ENCODE results near the gene CDS2. TPM values are rescaled to one million over a fixed set of nuclear protein-coding genes. Genes with fewer than 3 reads are reported as not detected.

The CDS2 gene
- total RNA-seq, 2 experiments from 2014 or later: 46.5 to 47.4 TPM

- Mint-ChIP-seq H3K9me3 (no peaks in the 10 kb centered on the region), H3K27ac (no peak overlapping the region), H3K36me3 (peaks cover 7% of the 10 kb centered on the region), H3K4me3 (no peak overlapping the region), H3K4me1 (ENCODE audit: low read depth) (peaks cover 2% of the 10 kb centered on the region), H3K27me3 (no peaks in the 10 kb centered on the region)
- ChIA-PET CTCF (interaction anchor here (1.1 to 5.5 kb wide), 5 partner anchors 10 to 244 kb away, joined by 3 to 68 read pairs (median 8); no protein-coding TSS in a partner anchor), POLR2A (no interaction called here)
- intact Hi-C loops (cut with micrococcal nuclease): no loop called here
- no peak for DNase-seq
Measured at GRCh38 chr20:5203380-5203779, 76.6 kb downstream of the CDS2 start.

GRCh38 chr20:5205348-5206210 is 78.8 kb downstream of the CDS2 start:
- Mint-ChIP-seq H3K27me3 (no peaks in the 10 kb centered on the region), H3K9me3 (no peaks in the 10 kb centered on the region), H3K4me3 (no peak overlapping the region), H3K36me3 (no peaks in the 10 kb centered on the region), H3K4me1 (ENCODE audit: low read depth) (peaks cover 2% of the 10 kb centered on the region), H3K27ac (no peak overlapping the region)
- intact Hi-C loops (cut with micrococcal nuclease): loop anchor here (1.0 to 2.0 kb wide), 2 partner anchors 17 to 243 kb away; no protein-coding TSS in a partner anchor
- ChIA-PET CTCF (interaction anchor here (0.6 to 5.5 kb wide), 25 partner anchors 10 to 245 kb away, joined by 3 to 68 read pairs (median 4); partner anchors contain the start of genes CDS2 and PCNA), POLR2A (no interaction called here)
- DNase-seq: peak; percentile 79

GRCh38 chr20:5207138-5207537 is 80.3 kb downstream of the CDS2 start:
- CTCF ChIA-PET: interaction anchor here (1.3 to 5.5 kb wide), 3 partner anchors 15 to 81 kb away, joined by 7 to 68 read pairs (median 9); partner anchors contain the start of gene CDS2
- Mint-ChIP-seq H3K4me1 (ENCODE audit: low read depth) (peaks cover 2% of the 10 kb centered on the region), H3K9me3 (no peaks in the 10 kb centered on the region), H3K27me3 (no peaks in the 10 kb centered on the region), H3K4me3 (no peak overlapping the region), H3K36me3 (no peaks in the 10 kb centered on the region), H3K27ac (no peak overlapping the region)
- intact Hi-C loops (cut with micrococcal nuclease): no loop called here
- no peak for DNase-seq
- POLR2A ChIA-PET: no interaction called here

GRCh38 chr20:5211803-5212714 is 85.3 kb downstream of the CDS2 start:
- H3K4me3 Mint-ChIP-seq: no peak overlapping the region
- H3K36me3 Mint-ChIP-seq: no peaks in the 10 kb centered on the region
- H3K27ac Mint-ChIP-seq: no peak overlapping the region
- H3K27me3 Mint-ChIP-seq: no peaks in the 10 kb centered on the region
- H3K4me1 Mint-ChIP-seq (ENCODE audit: low read depth): no peaks in the 10 kb centered on the region
- POLR2A ChIA-PET: no interaction called here
- CTCF ChIA-PET: interaction anchor here (0.7 to 5.3 kb wide), 5 partner anchors 11 to 85 kb away, joined by 3 to 32 read pairs (median 3); partner anchors contain the start of gene CDS2
- intact Hi-C loops (cut with micrococcal nuclease): no loop called here
- H3K9me3 Mint-ChIP-seq: no peaks in the 10 kb centered on the region
- DNase-seq: no peak

- DNase-seq: no peak
- intact Hi-C loops (cut with micrococcal nuclease): no loop called here
- Mint-ChIP-seq H3K27ac (no peak overlapping the region), H3K27me3 (no peaks in the 10 kb centered on the region), H3K4me1 (ENCODE audit: low read depth) (no peaks in the 10 kb centered on the region), H3K36me3 (no peaks in the 10 kb centered on the region), H3K4me3 (no peak overlapping the region), H3K9me3 (no peaks in the 10 kb centered on the region)
- ChIA-PET CTCF (interaction anchor here (0.7 to 5.3 kb wide), 4 partner anchors 10 to 86 kb away, joined by 3 to 32 read pairs (median 4); partner anchors contain the start of gene CDS2), POLR2A (no interaction called here)
Measured at GRCh38 chr20:5212907-5213487, 86.2 kb downstream of the CDS2 start.

GRCh38 chr20:5214826-5215225 is 88.0 kb downstream of the CDS2 start:
- Mint-ChIP-seq H3K27me3 (no peaks in the 10 kb centered on the region), H3K27ac (no peak overlapping the region), H3K4me1 (ENCODE audit: low read depth) (no peaks in the 10 kb centered on the region), H3K36me3 (no peaks in the 10 kb centered on the region), H3K9me3 (no peaks in the 10 kb centered on the region), H3K4me3 (no peak overlapping the region)
- DNase-seq: no peak
- intact Hi-C loops (cut with micrococcal nuclease): no loop called here
- CTCF ChIA-PET: interaction anchor here (2.6 to 5.3 kb wide), 2 partner anchors 8 to 9 kb away, joined by 17 to 32 read pairs; no protein-coding TSS in a partner anchor
- POLR2A ChIA-PET: no interaction called here

GRCh38 chr20:5215672-5216304 is 89.0 kb downstream of the CDS2 start:
- Mint-ChIP-seq H3K9me3 (no peaks in the 10 kb centered on the region), H3K36me3 (no peaks in the 10 kb centered on the region), H3K27me3 (no peaks in the 10 kb centered on the region), H3K4me3 (no peak overlapping the region), H3K4me1 (ENCODE audit: low read depth) (no peaks in the 10 kb centered on the region), H3K27ac (no peak overlapping the region)
- CTCF ChIA-PET: interaction anchor here (2.6 to 5.3 kb wide), 2 partner anchors 7 to 10 kb away, joined by 17 to 32 read pairs; no protein-coding TSS in a partner anchor
- intact Hi-C loops (cut with micrococcal nuclease): no loop called here
- POLR2A ChIA-PET: no interaction called here
- no peak for DNase-seq

- H3K27ac Mint-ChIP-seq: no peak overlapping the region
- H3K36me3 Mint-ChIP-seq: no peaks in the 10 kb centered on the region
- no peaks in the 10 kb centered on the region for H3K9me3 Mint-ChIP-seq
- CTCF ChIA-PET: interaction anchor here (1.5 to 2.6 kb wide), 2 partner anchors 11 to 12 kb away, joined by 9 to 17 read pairs; no protein-coding TSS in a partner anchor
- no peak overlapping the region for H3K4me3 Mint-ChIP-seq
- POLR2A ChIA-PET: no interaction called here
- no peaks in the 10 kb centered on the region for H3K4me1 Mint-ChIP-seq (ENCODE audit: low read depth)
- intact Hi-C loops (cut with micrococcal nuclease): no loop called here
- H3K27me3 Mint-ChIP-seq: no peaks in the 10 kb centered on the region
- DNase-seq: no peak
Measured at GRCh38 chr20:5216663-5217062, 89.9 kb downstream of the CDS2 start.

- Mint-ChIP-seq H3K4me3 (no peak overlapping the region), H3K27ac (no peak overlapping the region), H3K27me3 (no peaks in the 10 kb centered on the region), H3K36me3 (no peaks in the 10 kb centered on the region), H3K4me1 (ENCODE audit: low read depth) (no peaks in the 10 kb centered on the region), H3K9me3 (no peaks in the 10 kb centered on the region)
- ChIA-PET CTCF (interaction anchor here (0.8 to 1.5 kb wide), 3 partner anchors 9 to 26 kb away, joined by 3 to 9 read pairs (median 3); no protein-coding TSS in a partner anchor), POLR2A (no interaction called here)
- intact Hi-C loops (cut with micrococcal nuclease): no loop called here
- DNase-seq: no peak
Measured at GRCh38 chr20:5217616-5218015, 90.8 kb downstream of the CDS2 start.

GRCh38 chr20:5220321-5221060 is 93.7 kb downstream of the CDS2 start:
- Mint-ChIP-seq H3K9me3 (no peaks in the 10 kb centered on the region), H3K4me3 (no peak overlapping the region), H3K4me1 (ENCODE audit: low read depth) (no peaks in the 10 kb centered on the region), H3K27me3 (no peaks in the 10 kb centered on the region), H3K36me3 (no peaks in the 10 kb centered on the region), H3K27ac (no peak overlapping the region)
- intact Hi-C loops (cut with micrococcal nuclease): no loop called here
- no peak for DNase-seq
- ChIA-PET CTCF (interaction anchor here (0.5 to 5.5 kb wide), 5 partner anchors 12 to 165 kb away, joined by 3 to 68 read pairs (median 3); no protein-coding TSS in a partner anchor), POLR2A (no interaction called here)

GRCh38 chr20:5221061-5221430 is 94.2 kb downstream of the CDS2 start:
- Mint-ChIP-seq H3K9me3 (no peaks in the 10 kb centered on the region), H3K4me3 (no peak overlapping the region), H3K27ac (no peak overlapping the region), H3K36me3 (no peaks in the 10 kb centered on the region), H3K4me1 (ENCODE audit: low read depth) (no peaks in the 10 kb centered on the region), H3K27me3 (no peaks in the 10 kb centered on the region)
- intact Hi-C loops (cut with micrococcal nuclease): no loop called here
- ChIA-PET POLR2A (no interaction called here), CTCF (interaction anchor here (1.0 to 5.5 kb wide), 5 partner anchors 13 to 165 kb away, joined by 3 to 68 read pairs (median 6); partner anchors contain the start of gene CDS2)
- no peak for DNase-seq

Data from activated CD4-positive, alpha-beta memory T cell treated with anti-CD3 and anti-CD28 coated beads for 36 hours (primary cell).